Glomerular visceral epithelial cell (primary cell): Measurements from ENCODE around the gene F11.
"Not testable (repeated sequence)": the region's sequence is repeated elsewhere in the genome, so short reads cannot be mapped to it uniquely, and the experiment has no call there.

Experiments used
- DNase-seq: peaks from one replicate; pipeline ENCODE4 v3.0.0-alpha.2; 2016; ENCODE audit errors: extremely low spot score

F11 gene

GRCh38 chr4:186298031-186298647 is 32.1 kb downstream of the F11 start:
- no peak for DNase-seq

GRCh38 chr4:186299291-186299690 is 33.3 kb downstream of the F11 start:
- no peak for DNase-seq

GRCh38 chr4:186300659-186301390 is 34.8 kb downstream of the F11 start:
- no peak for DNase-seq

GRCh38 chr4:186304216-186304615 is 38.2 kb downstream of the F11 start:
- DNase-seq, result no peak

- no peak for DNase-seq
Measured at GRCh38 chr4:186304866-186305505, 39.0 kb downstream of the F11 start.

GRCh38 chr4:186307497-186307896 is 41.5 kb downstream of the F11 start:
- DNase-seq, result no peak

- no peak for DNase-seq
Measured at GRCh38 chr4:186307916-186308315, 41.9 kb downstream of the F11 start.

- DNase-seq, result no peak
Measured at GRCh38 chr4:186318481-186318880, 52.5 kb downstream of the F11 start.

- not testable (repeated sequence) for DNase-seq
Measured at GRCh38 chr4:186324660-186325059, 58.7 kb downstream of the F11 start.

GRCh38 chr4:186326391-186326790 is 60.4 kb downstream of the F11 start:
- no peak for DNase-seq

GRCh38 chr4:186329372-186329771 is 63.4 kb downstream of the F11 start:
- DNase-seq, result no peak

GRCh38 chr4:186330368-186330767 is 64.4 kb downstream of the F11 start:
- no peak for DNase-seq

GRCh38 chr4:186335793-186336192 is 69.8 kb downstream of the F11 start:
- DNase-seq, result no peak
